HepG2 (cell line): ENCODE results near the gene ATP12A. TPM values are rescaled to one million over a fixed set of nuclear protein-coding genes. Genes with fewer than 3 reads are reported as not detected.
A peak's percentile ranks its signal among the peaks of the same experiment; 100 is the strongest.

ENCODE experiments used
- ATAC-seq: fragments of 200-7000 bp; cut with Tn5 transposase; 3 replicates; pipeline ENCODE4 v1.9.1; 2020; ENCODE audit warnings: mild to moderate bottlenecking, moderate library complexity
- BruUV-seq: library from RNA; stranded (reverse); fragments of 400-500 nt; replicated peaks from 2 replicates; lab custom pipeline; 2021; lab: Mats Ljungman, UMichigan
- CTCF ChIA-PET: fragments of 300-600 bp; formaldehyde crosslinking; extraction: SDS; loops from one replicate; lab custom pipeline; 2021; ENCODE audit warnings: low total read pairs, inconsistent platforms, low intra/inter-chr PET ratio; lab: Yijun Ruan, JAX
- POLR2A ChIA-PET: fragments of 350-600 bp; sonication (Branson Sonifier 250); formaldehyde crosslinking; loops from one replicate; lab custom pipeline; 2020; ENCODE audit warnings: antibody characterized with exemption, inconsistent platforms; lab: Yijun Ruan, JAX
- DNase-seq: peaks from one replicate; pipeline ENCODE4 v3.0.0-alpha.2; 2015; ENCODE audit warnings: low spot score
- FAIRE-seq: peaks from 3 replicates; lab custom pipeline; 2011; peaks lifted over from hg19 to GRCh38; lab: Jason Lieb, UNC
- H2AFZ ChIP-seq: one replicate; pipeline ENCODE4 v1.6.1; 2011; ENCODE audit warnings: low read length, inconsistent platforms
- H3K27ac ChIP-seq: fragments of 300-600 bp; 3 replicates; pipeline ENCODE4 v1.8.0; 2011; ENCODE audit warnings: mixed run types, mild to moderate bottlenecking, mixed read lengths, low read length, inconsistent platforms; ENCODE audit not compliant: insufficient read depth; ENCODE audit errors: extremely low read length
- H3K27me3 ChIP-seq, 2 experiments: fragments of 200-600 bp in 1 of 2; 2 replicates in 1 of 2; 3 replicates in 1 of 2; pipeline versions ENCODE4 v1.6.0 to v1.8.0; 2011; ENCODE audit warnings: low read length in 2 of 2, mild to moderate bottlenecking in 2 of 2, moderate library complexity in 2 of 2, inconsistent platforms in 1 of 2; ENCODE audit not compliant: insufficient read depth in 2 of 2, control insufficient read depth in 1 of 2
- H3K36me3 ChIP-seq, 2 experiments: fragments of 200-600 bp in 1 of 2; replicated peaks in 1 of 2; 2 replicates in 1 of 2; 3 replicates in 1 of 2; pipeline versions ENCODE4 v1.5.1 to v1.8.0; 2011; ENCODE audit warnings: low read length in 2 of 2, inconsistent platforms in 1 of 2; ENCODE audit not compliant: insufficient read depth in 2 of 2, control insufficient read depth in 1 of 2
- H3K4me1 ChIP-seq: 2 replicates; pipeline ENCODE4 v1.5.1; 2012; ENCODE audit warnings: low read length, inconsistent platforms; ENCODE audit not compliant: insufficient read depth
- H3K4me2 ChIP-seq: 2 replicates; pipeline ENCODE4 v1.6.0; 2011; ENCODE audit warnings: low read depth, low read length, inconsistent platforms
- H3K4me3 ChIP-seq, 3 experiments: fragments of 200-600 bp in 1 of 3; sonication (generic), shearing (Covaris generic) in 1 of 3; replicated peaks in 1 of 3; 2 replicates each; pipeline ENCODE4 v1.5.1; 2011 to 2016; ENCODE audit warnings: low read length in 3 of 3, inconsistent platforms in 2 of 3, low read depth in 2 of 3, mild to moderate bottlenecking in 2 of 3, control low read depth in 1 of 3, mixed read lengths in 1 of 3; ENCODE audit not compliant: insufficient read depth in 1 of 3
- H3K79me2 ChIP-seq: one replicate; pipeline ENCODE4 v1.6.1; 2011; ENCODE audit warnings: low read length, inconsistent platforms; ENCODE audit not compliant: insufficient read depth
- H3K9ac ChIP-seq: 2 replicates; pipeline ENCODE4 v1.6.0; 2011; ENCODE audit warnings: mild to moderate bottlenecking, low read depth, low read length, inconsistent platforms; ENCODE audit not compliant: insufficient read depth
- H3K9me3 ChIP-seq: 2 replicates; pipeline ENCODE4 v1.5.1; 2012; ENCODE audit warnings: mild to moderate bottlenecking, low read length
- H4K20me1 ChIP-seq: 2 replicates; pipeline ENCODE4 v1.6.0; 2011; ENCODE audit warnings: inconsistent platforms, mild to moderate bottlenecking, low read length, moderate library complexity; ENCODE audit not compliant: insufficient read depth
- ATF7-NPFF ChIP-seq: sonication (generic); formaldehyde crosslinking; IDR thresholded peaks from 2 replicates; pipeline ENCODE4 v1.8.1; 2023; ENCODE audit warnings: mild to moderate bottlenecking, low read depth, missing genetic modification reagents, moderate library complexity
- ESRRA ChIP-seq: sonication (generic); formaldehyde crosslinking; IDR thresholded peaks from 2 replicates; pipeline ENCODE4 v1.5.1; 2020; ENCODE audit warnings: mild to moderate bottlenecking, low read depth, missing genetic modification reagents
- HCFC1 ChIP-seq: fragments of 150-350 bp; IDR thresholded peaks from 2 replicates; pipeline ENCODE4 v1.6.1; 2014; ENCODE audit warnings: low read depth, low read length
- JUN ChIP-seq: sonication (generic); formaldehyde crosslinking; IDR thresholded peaks from 2 replicates; pipeline ENCODE4 v1.4.0; 2020; ENCODE audit warnings: mild to moderate bottlenecking, missing genetic modification reagents
- MAFK ChIP-seq, 2 experiments: IDR thresholded peaks in 1 of 2; conservative IDR thresholded peaks in 1 of 2; 2 replicates each; pipeline ENCODE4 v1.6.1; 2011; ENCODE audit warnings: improper control_type of control experiment in 2 of 2, low read length in 2 of 2
- POGZ ChIP-seq: sonication (generic); formaldehyde crosslinking; IDR thresholded peaks from 2 replicates; pipeline ENCODE4 v1.4.0; 2020; ENCODE audit warnings: mild to moderate bottlenecking, missing genetic modification reagents
- RARA ChIP-seq: IDR thresholded peaks from 2 replicates; pipeline ENCODE4 v1.6.1; 2016; ENCODE audit warnings: missing genetic modification reagents, missing compliant biosample characterization
- ZFAT ChIP-seq: sonication (generic); formaldehyde crosslinking; conservative IDR thresholded peaks from 2 replicates; pipeline ENCODE4 v1.8.1; 2023; ENCODE audit warnings: missing genetic modification reagents, inconsistent platforms
- ZFYVE20 ChIP-seq: sonication (generic); formaldehyde crosslinking; IDR thresholded peaks from 2 replicates; pipeline ENCODE4 v1.8.0; 2023; ENCODE audit warnings: low read depth, mild to moderate bottlenecking, moderate library complexity, missing genetic modification reagents, borderline replicate concordance
- ZNF138 ChIP-seq: sonication (generic); formaldehyde crosslinking; IDR thresholded peaks from 2 replicates; pipeline ENCODE4 v1.5.0; 2020; ENCODE audit warnings: mild to moderate bottlenecking, low read depth, missing genetic modification reagents
- ZNF30 ChIP-seq: sonication (generic); formaldehyde crosslinking; IDR thresholded peaks from 2 replicates; pipeline ENCODE4 v1.5.0; 2020; ENCODE audit warnings: mild to moderate bottlenecking, missing genetic modification reagents
- ZNF501 ChIP-seq: sonication (generic); formaldehyde crosslinking; IDR thresholded peaks from 2 replicates; pipeline ENCODE4 v1.5.1; 2020; ENCODE audit warnings: mild to moderate bottlenecking, moderate library complexity, missing genetic modification reagents
- ZNF563 ChIP-seq: sonication (generic); formaldehyde crosslinking; IDR thresholded peaks from 2 replicates; pipeline ENCODE4 v1.8.0; 2022; ENCODE audit warnings: mild to moderate bottlenecking, moderate library complexity, missing genetic modification reagents
- WGBS: methylation state at CpG from one replicate; pipeline ENCODE4 v1.1.6; 2017; ENCODE audit warnings: low lambda C conversion rate; 5-methylcytosine and 5-hydroxymethylcytosine counted together
- in situ Hi-C: cut with HindIII; loops from 2 replicates; pipeline ENCODE4 v1.10.0; 2017; ENCODE audit warnings: low pct_unique_long_range_greater_than_20kb; ENCODE audit not compliant: extremely low pct_ligation_motif_present
- intact Hi-C: fragments of 100-400 bp; cut with micrococcal nuclease; formaldehyde crosslinking; loops from one replicate; pipeline ENCODE4 v1.10.0; 2022; ENCODE audit not compliant: unreplicated experiment
- polyA plus RNA-seq, 8 experiments: library from polyadenylated mRNA; depleted of rRNA in 3 of 8; stranded (reverse) in 7 of 8; unstranded in 1 of 8; fragments of >200 nt; fragmentation: Illumina TruSeq in 4 of 8; extraction: Trizol in 4 of 8; gene quantifications; 2 replicates each; pipeline versions ENCODE4 v1.2.1 to v1.2.3, GENCODE V29; 2011 to 2016; ENCODE audit warnings: low read depth in 4 of 8, missing spikeins in 1 of 8, mixed read lengths in 1 of 8; ENCODE audit not compliant: insufficient read depth in 1 of 8
- total RNA-seq, 5 experiments: library from RNA; depleted of rRNA; stranded (reverse); fragments of >200 nt; fragmentation: Illumina TruSeq; extraction: Trizol; gene quantifications; 2 replicates each; pipeline ENCODE4 v1.2.3, GENCODE V29; 2016; ENCODE audit warnings: low read depth in 1 of 5
- TF ChIP-seq, protein P1 (sequence below): IDR thresholded peaks from 2 replicates; pipeline ENCODE4 v1.6.1; 2016; ENCODE audit warnings: missing compliant biosample characterization, missing genetic modification reagents, borderline replicate concordance
- TF ChIP-seq, protein P2 (sequence below): fragments of 450-650 bp; IDR thresholded peaks from 2 replicates; pipeline ENCODE4 v1.6.1; 2016

Gene ATP12A
- total and polyA plus RNA-seq, 2 of the 13 experiments (the other 11 are each of a cell fraction or from before 2014, with no cell fraction given): not detected

DNA sequence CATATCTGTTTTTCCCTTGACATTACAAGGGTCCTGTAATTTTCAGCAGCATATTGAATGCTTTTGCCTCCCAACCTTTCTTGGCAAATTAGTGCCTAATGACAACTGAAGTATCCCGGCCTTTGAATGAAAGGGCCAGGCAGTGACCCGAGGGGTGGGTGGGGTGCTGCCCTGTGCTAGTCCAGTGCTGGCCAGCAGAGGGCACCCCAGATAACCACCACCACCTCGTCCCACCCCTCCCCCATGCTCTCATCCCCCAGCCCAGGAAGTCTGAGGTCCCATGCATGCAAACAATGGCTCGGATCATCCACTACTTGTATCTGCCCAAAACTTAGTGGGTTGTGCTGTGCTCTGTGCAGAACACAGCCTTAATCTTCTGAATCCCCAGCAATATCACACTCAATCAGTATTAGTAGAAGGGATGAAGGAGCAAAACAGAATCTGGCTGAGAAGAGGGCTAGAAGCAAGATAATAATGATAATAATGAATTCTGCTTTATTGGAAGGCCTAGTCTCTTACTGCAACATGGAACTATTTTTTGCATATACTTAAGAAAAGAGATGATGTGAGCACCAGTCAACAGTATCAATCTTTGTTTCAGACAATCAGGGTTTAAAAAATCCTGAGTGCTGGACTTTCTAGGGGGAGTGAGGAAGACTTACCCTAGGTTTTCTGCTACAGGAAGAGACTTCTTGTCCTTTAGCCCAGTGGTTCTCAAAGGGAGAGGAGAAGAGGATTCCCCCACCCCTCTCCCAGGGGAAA, 3.8 kb downstream of the ATP12A start (continued):
- TF ChIP-seq, protein P1, sequence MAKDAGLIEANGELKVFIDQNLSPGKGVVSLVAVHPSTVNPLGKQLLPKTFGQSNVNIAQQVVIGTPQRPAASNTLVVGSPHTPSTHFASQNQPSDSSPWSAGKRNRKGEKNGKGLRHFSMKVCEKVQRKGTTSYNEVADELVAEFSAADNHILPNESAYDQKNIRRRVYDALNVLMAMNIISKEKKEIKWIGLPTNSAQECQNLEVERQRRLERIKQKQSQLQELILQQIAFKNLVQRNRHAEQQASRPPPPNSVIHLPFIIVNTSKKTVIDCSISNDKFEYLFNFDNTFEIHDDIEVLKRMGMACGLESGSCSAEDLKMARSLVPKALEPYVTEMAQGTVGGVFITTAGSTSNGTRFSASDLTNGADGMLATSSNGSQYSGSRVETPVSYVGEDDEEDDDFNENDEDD: no peak
- TF ChIP-seq HCFC1 (no peak), POGZ (CRISPR knock-in tag) (no peak), ZNF30 (no peak), ATF7-NPFF (CRISPR knock-in tag) (no peak), ESRRA (CRISPR knock-in tag) (no peak), MAFK (conservative IDR thresholded peaks at IDR 0.05 in 1 of 2, IDR thresholded peaks at IDR 0.05 in 1 of 2; ENCODE audit: low read length in 2 of 2) (no peak), RARA (CRISPR knock-in tag) (0 out of 2 replicates have a peak, but pooled peaks have one; percentile 3), ZFAT (CRISPR knock-in tag) (no peak), JUN (CRISPR knock-in tag) (no peak)
- TF ChIP-seq, all 625 proteins: peak for 8

DNA sequence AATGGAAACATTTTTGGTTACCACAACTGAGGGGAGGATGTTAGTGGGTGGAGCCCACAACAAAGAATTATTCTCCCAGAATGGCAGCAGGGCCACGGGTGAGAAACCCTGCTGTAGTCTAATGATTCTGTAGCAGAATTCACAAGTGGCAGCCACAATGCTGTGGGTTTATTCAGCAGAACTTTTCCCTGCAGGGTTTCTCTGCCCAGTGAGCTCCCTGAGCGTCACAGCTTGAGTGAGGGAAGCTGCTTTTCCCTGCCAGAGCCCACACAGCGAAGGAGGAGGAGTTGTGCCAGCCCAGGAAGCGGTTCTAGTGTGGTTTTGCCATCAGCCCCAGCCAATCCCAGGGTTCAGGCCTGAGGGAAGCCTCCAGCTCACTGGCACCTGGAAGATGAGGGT, 4.4 kb downstream of the ATP12A start:
- peaks cover 18% of the 10 kb centered on the region for H3K4me1 ChIP-seq
- no peaks in the 10 kb centered on the region for H3K9me3 ChIP-seq
- WGBS: 17% methylated on average over 3 of the region's 4 CpGs
- no peak for ATAC-seq
- ChIA-PET CTCF (interaction anchor here (1.2 to 1.6 kb wide), 2 partner anchors 43 to 284 kb away, joined by 3 to 10 read pairs; no protein-coding TSS in a partner anchor), POLR2A (no interaction called here)
- peaks cover 4 to 48% of the 10 kb centered on the region in 2 experiments; a peak in 4 of 5 replicates for H3K27me3 ChIP-seq
- H2AFZ ChIP-seq: no peak overlapping the region
- BruUV-seq: no TSS peak
- intact Hi-C loops: loop anchor here (5.0 kb wide), 1 partner anchor 43 kb away; no protein-coding TSS in a partner anchor
- H3K79me2 ChIP-seq: no peaks in the 10 kb centered on the region
- H3K27ac ChIP-seq: no peak overlapping the region
- H3K36me3 ChIP-seq: no peaks in the 10 kb centered on the region
- no peaks in the 10 kb centered on the region for H4K20me1 ChIP-seq
- TF ChIP-seq ZNF138 (no peak), ZNF563 (no peak), ZNF501 (CRISPR knock-in tag) (no peak), ZFYVE20 (CRISPR knock-in tag) (no peak)
- TF ChIP-seq, protein P2, sequence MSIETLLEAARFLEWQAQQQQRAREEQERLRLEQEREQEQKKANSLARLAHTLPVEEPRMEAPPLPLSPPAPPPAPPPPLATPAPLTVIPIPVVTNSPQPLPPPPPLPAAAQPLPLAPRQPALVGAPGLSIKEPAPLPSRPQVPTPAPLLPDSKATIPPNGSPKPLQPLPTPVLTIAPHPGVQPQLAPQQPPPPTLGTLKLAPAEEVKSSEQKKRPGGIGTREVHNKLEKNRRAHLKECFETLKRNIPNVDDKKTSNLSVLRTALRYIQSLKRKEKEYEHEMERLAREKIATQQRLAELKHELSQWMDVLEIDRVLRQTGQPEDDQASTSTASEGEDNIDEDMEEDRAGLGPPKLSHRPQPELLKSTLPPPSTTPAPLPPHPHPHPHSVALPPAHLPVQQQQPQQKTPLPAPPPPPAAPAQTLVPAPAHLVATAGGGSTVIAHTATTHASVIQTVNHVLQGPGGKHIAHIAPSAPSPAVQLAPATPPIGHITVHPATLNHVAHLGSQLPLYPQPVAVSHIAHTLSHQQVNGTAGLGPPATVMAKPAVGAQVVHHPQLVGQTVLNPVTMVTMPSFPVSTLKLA: no peak
- H3K4me3 ChIP-seq: no peak overlapping the region
- H3K4me2 ChIP-seq: 0 out of 2 replicates have a peak overlapping the region, but pooled peaks have one; percentile 2
- in situ Hi-C loops: no loop called here
- no peak for FAIRE-seq
- no peak for DNase-seq
- H3K9ac ChIP-seq: no peak overlapping the region
